Measurements from ENCODE around the gene ONECUT2.

DNA sequence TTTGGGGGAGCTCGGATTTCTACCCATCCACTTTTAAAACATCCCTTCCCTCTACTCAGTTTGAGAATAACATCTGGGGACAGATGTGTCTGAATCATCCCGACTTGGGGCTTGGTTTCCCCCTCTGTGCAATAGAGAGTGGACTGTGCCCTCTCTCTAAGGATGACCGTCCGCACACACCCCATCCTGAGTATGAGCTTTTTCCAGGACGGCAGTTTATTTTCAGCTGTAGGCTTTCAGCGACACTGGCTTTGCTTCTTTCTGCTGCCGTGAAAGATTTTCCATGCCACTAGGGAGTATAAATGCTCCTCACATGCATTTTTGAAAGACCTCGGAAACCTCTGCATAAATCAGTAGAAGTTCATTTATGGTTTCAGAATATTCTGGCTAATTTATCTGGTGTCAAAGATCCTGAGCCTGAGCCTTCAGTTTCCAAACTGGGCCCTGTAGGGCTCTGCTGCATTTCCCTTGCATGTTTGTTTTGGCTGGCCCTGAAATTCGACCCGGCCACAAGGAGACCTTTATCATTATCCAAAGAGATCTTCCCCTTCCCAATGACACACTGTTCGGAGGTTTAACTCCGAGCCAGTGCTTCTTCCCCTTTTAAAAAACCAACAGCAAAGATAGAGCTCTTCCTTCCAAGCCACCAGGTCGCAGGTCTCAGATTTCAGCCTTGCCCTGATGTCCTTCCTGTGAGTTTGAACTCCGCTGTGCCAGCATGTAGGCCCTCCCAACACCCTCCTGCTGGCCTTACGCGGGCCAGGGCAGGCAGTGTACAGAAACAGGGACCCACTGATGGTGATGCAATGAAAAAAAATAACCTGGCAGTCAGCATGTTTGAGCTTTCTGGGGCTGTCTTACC is 98.1 kb downstream of the ONECUT2 start:
- no peak for TF ChIP-seq GABPA (tag; conservative IDR thresholded peaks at IDR 0.05; ENCODE audit: low read depth)
- TF ChIP-seq, protein P1, sequence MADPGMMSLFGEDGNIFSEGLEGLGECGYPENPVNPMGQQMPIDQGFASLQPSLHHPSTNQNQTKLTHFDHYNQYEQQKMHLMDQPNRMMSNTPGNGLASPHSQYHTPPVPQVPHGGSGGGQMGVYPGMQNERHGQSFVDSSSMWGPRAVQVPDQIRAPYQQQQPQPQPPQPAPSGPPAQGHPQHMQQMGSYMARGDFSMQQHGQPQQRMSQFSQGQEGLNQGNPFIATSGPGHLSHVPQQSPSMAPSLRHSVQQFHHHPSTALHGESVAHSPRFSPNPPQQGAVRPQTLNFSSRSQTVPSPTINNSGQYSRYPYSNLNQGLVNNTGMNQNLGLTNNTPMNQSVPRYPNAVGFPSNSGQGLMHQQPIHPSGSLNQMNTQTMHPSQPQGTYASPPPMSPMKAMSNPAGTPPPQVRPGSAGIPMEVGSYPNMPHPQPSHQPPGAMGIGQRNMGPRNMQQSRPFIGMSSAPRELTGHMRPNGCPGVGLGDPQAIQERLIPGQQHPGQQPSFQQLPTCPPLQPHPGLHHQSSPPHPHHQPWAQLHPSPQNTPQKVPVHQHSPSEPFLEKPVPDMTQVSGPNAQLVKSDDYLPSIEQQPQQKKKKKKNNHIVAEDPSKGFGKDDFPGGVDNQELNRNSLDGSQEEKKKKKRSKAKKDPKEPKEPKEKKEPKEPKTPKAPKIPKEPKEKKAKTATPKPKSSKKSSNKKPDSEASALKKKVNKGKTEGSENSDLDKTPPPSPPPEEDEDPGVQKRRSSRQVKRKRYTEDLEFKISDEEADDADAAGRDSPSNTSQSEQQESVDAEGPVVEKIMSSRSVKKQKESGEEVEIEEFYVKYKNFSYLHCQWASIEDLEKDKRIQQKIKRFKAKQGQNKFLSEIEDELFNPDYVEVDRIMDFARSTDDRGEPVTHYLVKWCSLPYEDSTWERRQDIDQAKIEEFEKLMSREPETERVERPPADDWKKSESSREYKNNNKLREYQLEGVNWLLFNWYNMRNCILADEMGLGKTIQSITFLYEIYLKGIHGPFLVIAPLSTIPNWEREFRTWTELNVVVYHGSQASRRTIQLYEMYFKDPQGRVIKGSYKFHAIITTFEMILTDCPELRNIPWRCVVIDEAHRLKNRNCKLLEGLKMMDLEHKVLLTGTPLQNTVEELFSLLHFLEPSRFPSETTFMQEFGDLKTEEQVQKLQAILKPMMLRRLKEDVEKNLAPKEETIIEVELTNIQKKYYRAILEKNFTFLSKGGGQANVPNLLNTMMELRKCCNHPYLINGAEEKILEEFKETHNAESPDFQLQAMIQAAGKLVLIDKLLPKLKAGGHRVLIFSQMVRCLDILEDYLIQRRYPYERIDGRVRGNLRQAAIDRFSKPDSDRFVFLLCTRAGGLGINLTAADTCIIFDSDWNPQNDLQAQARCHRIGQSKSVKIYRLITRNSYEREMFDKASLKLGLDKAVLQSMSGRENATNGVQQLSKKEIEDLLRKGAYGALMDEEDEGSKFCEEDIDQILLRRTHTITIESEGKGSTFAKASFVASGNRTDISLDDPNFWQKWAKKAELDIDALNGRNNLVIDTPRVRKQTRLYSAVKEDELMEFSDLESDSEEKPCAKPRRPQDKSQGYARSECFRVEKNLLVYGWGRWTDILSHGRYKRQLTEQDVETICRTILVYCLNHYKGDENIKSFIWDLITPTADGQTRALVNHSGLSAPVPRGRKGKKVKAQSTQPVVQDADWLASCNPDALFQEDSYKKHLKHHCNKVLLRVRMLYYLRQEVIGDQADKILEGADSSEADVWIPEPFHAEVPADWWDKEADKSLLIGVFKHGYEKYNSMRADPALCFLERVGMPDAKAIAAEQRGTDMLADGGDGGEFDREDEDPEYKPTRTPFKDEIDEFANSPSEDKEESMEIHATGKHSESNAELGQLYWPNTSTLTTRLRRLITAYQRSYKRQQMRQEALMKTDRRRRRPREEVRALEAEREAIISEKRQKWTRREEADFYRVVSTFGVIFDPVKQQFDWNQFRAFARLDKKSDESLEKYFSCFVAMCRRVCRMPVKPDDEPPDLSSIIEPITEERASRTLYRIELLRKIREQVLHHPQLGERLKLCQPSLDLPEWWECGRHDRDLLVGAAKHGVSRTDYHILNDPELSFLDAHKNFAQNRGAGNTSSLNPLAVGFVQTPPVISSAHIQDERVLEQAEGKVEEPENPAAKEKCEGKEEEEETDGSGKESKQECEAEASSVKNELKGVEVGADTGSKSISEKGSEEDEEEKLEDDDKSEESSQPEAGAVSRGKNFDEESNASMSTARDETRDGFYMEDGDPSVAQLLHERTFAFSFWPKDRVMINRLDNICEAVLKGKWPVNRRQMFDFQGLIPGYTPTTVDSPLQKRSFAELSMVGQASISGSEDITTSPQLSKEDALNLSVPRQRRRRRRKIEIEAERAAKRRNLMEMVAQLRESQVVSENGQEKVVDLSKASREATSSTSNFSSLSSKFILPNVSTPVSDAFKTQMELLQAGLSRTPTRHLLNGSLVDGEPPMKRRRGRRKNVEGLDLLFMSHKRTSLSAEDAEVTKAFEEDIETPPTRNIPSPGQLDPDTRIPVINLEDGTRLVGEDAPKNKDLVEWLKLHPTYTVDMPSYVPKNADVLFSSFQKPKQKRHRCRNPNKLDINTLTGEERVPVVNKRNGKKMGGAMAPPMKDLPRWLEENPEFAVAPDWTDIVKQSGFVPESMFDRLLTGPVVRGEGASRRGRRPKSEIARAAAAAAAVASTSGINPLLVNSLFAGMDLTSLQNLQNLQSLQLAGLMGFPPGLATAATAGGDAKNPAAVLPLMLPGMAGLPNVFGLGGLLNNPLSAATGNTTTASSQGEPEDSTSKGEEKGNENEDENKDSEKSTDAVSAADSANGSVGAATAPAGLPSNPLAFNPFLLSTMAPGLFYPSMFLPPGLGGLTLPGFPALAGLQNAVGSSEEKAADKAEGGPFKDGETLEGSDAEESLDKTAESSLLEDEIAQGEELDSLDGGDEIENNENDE (IDR thresholded peaks at IDR 0.05; ENCODE audit: low read depth, low read length), result no peak
